Aorta (tissue), 5 donors: ENCODE measurements around the gene TENM4. TPM values are rescaled to one million over a fixed set of nuclear protein-coding genes. Genes with fewer than 3 reads are reported as not detected.

Experiments used
- ATAC-seq: fragments of 200-7000 bp; cut with Tn5 transposase; one replicate; pipeline ENCODE4 v1.9.1; 2022; ENCODE audit warnings: moderate library complexity; ENCODE audit not compliant: low FRiP score
- DNase-seq, 2 donors: peaks; one replicate each; pipeline ENCODE4 v3.0.0-alpha.2; 2020
- H3K27ac ChIP-seq, 2 donors: one replicate each; pipeline ENCODE4 v1.5.1; 2013; ENCODE audit warnings: low read length in 2 of 2, mild to moderate bottlenecking in 2 of 2, moderate library complexity in 2 of 2, control low read depth in 1 of 2, inconsistent platforms in 1 of 2, low read depth in 1 of 2
- H3K27me3 ChIP-seq, 2 donors: one replicate each; pipeline ENCODE4 v1.6.1; 2013; ENCODE audit warnings: control low read depth in 1 of 2, low read length in 1 of 2, mild to moderate bottlenecking in 1 of 2, moderate library complexity in 1 of 2; ENCODE audit not compliant: insufficient read depth in 2 of 2, control insufficient read depth in 1 of 2
- H3K36me3 ChIP-seq, 2 donors: one replicate each; pipeline ENCODE4 v1.6.1; 2013; ENCODE audit warnings: control low read depth in 1 of 2, low read length in 1 of 2, mild to moderate bottlenecking in 1 of 2; ENCODE audit not compliant: insufficient read depth in 2 of 2, control insufficient read depth in 1 of 2
- H3K4me1 ChIP-seq, 2 donors: one replicate each; pipeline ENCODE4 v1.6.1; 2013; ENCODE audit warnings: low read length in 2 of 2, control low read depth in 1 of 2, mild to moderate bottlenecking in 1 of 2, moderate library complexity in 1 of 2; ENCODE audit not compliant: insufficient read depth in 2 of 2, control insufficient read depth in 1 of 2
- H3K4me3 ChIP-seq, 2 donors: one replicate each; pipeline ENCODE4 v1.5.1; 2013; ENCODE audit warnings: low read length in 2 of 2, control low read depth in 1 of 2, mild to moderate bottlenecking in 1 of 2
- H3K9me3 ChIP-seq: one replicate; pipeline ENCODE4 v1.6.1; 2013; ENCODE audit warnings: mild to moderate bottlenecking, low read length; ENCODE audit not compliant: control insufficient read depth
- WGBS, 2 donors: extraction: QIAGEN DNeasy Blood & Tissue Kit; methylation state at CpG; one replicate each; pipeline ENCODE4 v1.1.7; 2013; 5-methylcytosine and 5-hydroxymethylcytosine counted together
- intact Hi-C, 2 donors: fragments of 100-400 bp; cut with DNase I; formaldehyde crosslinking; loops; one replicate each; pipeline versions ENCODE4 v1.14.2 to v1.15.0; 2022
- polyA plus RNA-seq, 2 donors: library from polyadenylated mRNA; stranded (reverse); fragments of 200-250 nt; gene quantifications; one replicate each; pipeline ENCODE4 v1.2.3, GENCODE V29; 2013
- total RNA-seq, 2 donors: library from RNA; stranded (reverse); fragmentation: NEBNext Ultra II Directional; extraction: Animal tissue kit (Norgen Biotek cat#: 25700); gene quantifications; one replicate each; pipeline ENCODE4 v1.2.1, GENCODE V29; 2021
- donor health status: healthy with polysubstance abuse.
- donor health status: Bipolar disorder and iron deficiency.
- donor health status: DM: no; HTN: no; CAD: no.
- donor health status: DM: no; HTN: no; CAD: no.
- donor health status: DM: yes; HTN: yes; CAD: no.

The TENM4 gene
- total and polyA plus RNA-seq, 4 donors = 0.20 to 9.1 (median 2.5) TPM

GRCh38 chr11:79330651-79331050 lies 110.2 kb downstream of the TENM4 start:
- DNase-seq = no peak
- H3K27ac ChIP-seq = no peak overlapping the region
- no peaks in the 10 kb centered on the region for H3K4me1 ChIP-seq
- H3K27me3 ChIP-seq = no peaks in the 10 kb centered on the region
- no peak for ATAC-seq
- no peak overlapping the region for H3K4me3 ChIP-seq
- no peaks in the 10 kb centered on the region for H3K36me3 ChIP-seq
- H3K9me3 ChIP-seq = peaks cover 1% of the 10 kb centered on the region
- intact Hi-C loops = no loop called here
- 81 to 82% methylated on average over 8 of the region's 8 CpGs for WGBS, 2 donors

- H3K27me3 ChIP-seq = no peaks in the 10 kb centered on the region
- intact Hi-C loops = no loop called here
- DNase-seq = no peak
Measured at GRCh38 chr11:79329561-79329960, 111.3 kb downstream of the TENM4 start.

DNA sequence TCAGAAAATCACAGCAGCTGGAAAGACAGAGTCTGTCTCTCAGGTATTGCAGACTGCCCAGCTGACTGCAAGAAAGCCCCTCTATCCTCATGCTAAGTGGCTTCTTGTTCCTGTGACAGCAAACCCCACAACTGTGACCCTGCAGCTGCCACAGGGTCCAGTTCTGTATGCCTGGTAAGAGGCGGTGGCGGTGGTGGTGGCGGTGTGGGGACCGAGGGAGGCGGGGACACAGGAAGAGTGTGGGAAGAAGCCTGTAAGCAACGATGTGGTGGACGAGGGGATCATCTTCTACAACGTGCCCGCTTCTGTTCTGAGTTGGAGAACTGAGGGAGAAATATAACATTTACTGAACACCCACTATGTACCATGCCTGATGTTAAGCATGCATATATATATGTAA lies 112.4 kb downstream of the TENM4 start:
- Histone ChIP-seq H3K9me3 (peaks cover 1% of the 10 kb centered on the region), H3K27me3 (no peaks in the 10 kb centered on the region), H3K4me1 (no peaks in the 10 kb centered on the region), H3K4me3 (no peak overlapping the region), H3K27ac (no peak overlapping the region), H3K36me3 (no peaks in the 10 kb centered on the region)
- intact Hi-C loops = no loop called here
- DNase-seq (no peak), ATAC-seq (no peak)
- WGBS, 2 donors = 88 to 95% methylated on average over 9 of the region's 9 CpGs

More at GRCh38 chr11:79329561-79329960, 111.3 kb downstream of the TENM4 start:
- no peak overlapping the region for H3K27ac ChIP-seq
- H3K9me3 ChIP-seq = peaks cover 1% of the 10 kb centered on the region
- no peaks in the 10 kb centered on the region for H3K36me3 ChIP-seq
- no peak for ATAC-seq
- H3K4me1 ChIP-seq = no peaks in the 10 kb centered on the region
- 69 to 81% methylated on average over 6 of the region's 6 CpGs for whole genome bisulfite sequencing, 2 donors
- H3K4me3 ChIP-seq = no peak overlapping the region

GRCh38 chr11:79325851-79326250 lies 115.0 kb downstream of the TENM4 start:
- Histone ChIP-seq H3K4me3 (no peak overlapping the region), H3K27me3 (no peaks in the 10 kb centered on the region), H3K36me3 (no peaks in the 10 kb centered on the region), H3K27ac (no peak overlapping the region), H3K4me1 (no peaks in the 10 kb centered on the region), H3K9me3 (peaks cover 1% of the 10 kb centered on the region)
- ATAC-seq (no peak), DNase-seq (no peak)
- intact Hi-C loops = no loop called here
- WGBS, 2 donors = 90 to 93% methylated on average over 10 of the region's 10 CpGs

DNA sequence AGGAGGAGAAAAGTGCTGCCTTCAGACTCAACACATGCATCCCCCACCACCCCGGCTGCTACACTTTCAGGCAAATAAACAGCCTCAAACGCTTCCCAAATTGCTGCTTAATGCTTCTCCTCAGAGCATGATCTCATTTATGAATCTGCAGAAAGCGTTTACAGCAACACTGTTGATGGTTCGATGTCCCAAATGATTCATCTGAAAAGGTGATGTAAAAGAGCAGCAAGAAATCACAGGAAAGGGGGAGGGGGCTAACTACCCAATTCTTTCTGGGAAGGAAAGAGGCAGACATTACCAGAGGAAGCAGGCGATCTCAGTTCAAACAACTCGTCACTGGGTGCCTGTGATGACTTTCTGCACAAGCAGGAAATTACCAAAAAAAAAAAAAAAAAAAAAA lies 119.6 kb downstream of the TENM4 start:
- H3K4me3 ChIP-seq = no peak overlapping the region
- no peaks in the 10 kb centered on the region for H3K4me1 ChIP-seq
- H3K27ac ChIP-seq = no peak overlapping the region
- ATAC-seq = no peak
- H3K9me3 ChIP-seq = peaks cover 1% of the 10 kb centered on the region
- H3K27me3 ChIP-seq = no peaks in the 10 kb centered on the region
- DNase-seq = no peak
- no peaks in the 10 kb centered on the region for H3K36me3 ChIP-seq
- intact Hi-C loops = no loop called here
- 56 to 58% methylated on average over 6 of the region's 6 CpGs for WGBS, 2 donors

GRCh38 chr11:79314906-79315689 lies 125.7 kb downstream of the TENM4 start:
- ATAC-seq (no peak), DNase-seq (no peak)
- Histone ChIP-seq H3K27me3 (no peaks in the 10 kb centered on the region), H3K9me3 (no peaks in the 10 kb centered on the region), H3K4me1 (no peaks in the 10 kb centered on the region), H3K4me3 (no peak overlapping the region), H3K27ac (no peak overlapping the region), H3K36me3 (no peaks in the 10 kb centered on the region)
- WGBS, 2 donors = 57 to 58% methylated on average over 8 of the region's 8 CpGs
- intact Hi-C loops = no loop called here

DNA sequence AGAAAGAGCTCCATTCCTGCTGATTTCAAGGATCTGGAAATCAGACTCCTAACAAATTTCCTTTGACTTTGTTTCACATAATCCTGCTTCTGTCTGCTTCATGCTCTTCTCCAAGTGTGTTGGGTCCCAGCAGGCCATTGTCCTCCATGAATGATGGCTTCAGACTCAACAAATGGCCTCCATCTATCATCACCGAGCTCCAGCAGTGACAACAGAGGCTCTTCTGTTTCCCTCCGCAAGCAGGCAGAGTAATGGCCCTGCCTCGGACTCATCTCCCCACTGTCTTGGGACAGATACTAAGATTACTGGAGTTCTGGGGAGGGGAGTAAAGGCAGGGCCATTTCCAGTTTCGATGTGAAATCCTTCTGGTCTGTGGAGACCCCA lies 127.3 kb downstream of the TENM4 start:
- Histone ChIP-seq H3K9me3 (no peaks in the 10 kb centered on the region), H3K4me3 (no peak overlapping the region), H3K27ac (no peak overlapping the region), H3K27me3 (no peaks in the 10 kb centered on the region), H3K4me1 (no peaks in the 10 kb centered on the region), H3K36me3 (no peaks in the 10 kb centered on the region)
- intact Hi-C loops = no loop called here
- no peak for DNase-seq
- ATAC-seq = no peak
- 36 to 46% methylated on average over 4 of the region's 4 CpGs for WGBS, 2 donors

DNA sequence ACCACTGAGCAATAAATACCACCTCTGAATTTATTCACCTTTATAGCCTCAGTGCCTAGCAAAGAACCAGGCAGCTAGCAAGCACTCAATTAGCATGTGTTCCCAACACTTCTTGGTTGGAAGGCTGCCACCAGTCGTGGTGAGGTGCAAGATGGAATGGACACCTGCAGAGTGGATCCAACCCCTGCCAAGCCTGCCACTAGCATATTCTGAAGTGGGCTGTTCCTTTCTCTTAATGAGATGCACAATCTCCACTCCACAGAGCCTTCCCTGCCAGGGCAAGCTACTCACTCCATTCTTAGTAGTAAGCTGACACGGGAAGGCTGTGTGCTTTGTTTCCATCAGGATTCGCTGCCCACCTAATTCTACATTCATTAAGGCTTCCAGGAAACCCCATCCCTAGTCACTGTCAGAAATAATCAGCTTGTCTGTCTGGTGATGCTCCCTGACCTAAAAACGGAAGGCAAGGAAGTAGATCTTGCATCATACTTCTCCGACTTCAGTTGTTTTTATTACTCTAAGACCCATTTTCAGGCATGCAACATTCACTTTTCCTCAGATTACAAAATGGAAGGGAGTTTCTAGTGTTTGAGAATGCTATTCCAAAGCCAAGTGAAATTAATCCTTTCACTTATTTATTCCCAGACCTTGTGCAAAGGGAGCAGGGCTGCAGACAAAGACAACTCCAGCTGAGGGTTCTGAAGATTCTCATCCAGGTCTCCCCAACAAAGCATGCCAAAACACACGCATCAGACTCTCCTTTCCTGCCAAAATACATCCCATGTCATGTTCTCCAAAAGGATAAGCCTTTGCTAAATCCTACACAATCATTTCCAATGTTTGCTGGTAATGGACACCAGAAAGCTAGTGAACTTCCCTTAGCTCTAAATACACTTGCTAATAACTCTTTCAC lies 128.0 kb downstream of the TENM4 start:
- Histone ChIP-seq H3K4me1 (no peaks in the 10 kb centered on the region), H3K4me3 (no peak overlapping the region), H3K27ac (no peak overlapping the region), H3K9me3 (no peaks in the 10 kb centered on the region), H3K27me3 (no peaks in the 10 kb centered on the region), H3K36me3 (no peaks in the 10 kb centered on the region)
- intact Hi-C loops = no loop called here
- WGBS, 2 donors = 48 to 50% methylated on average over 6 of the region's 6 CpGs
- ATAC-seq (no peak), DNase-seq (no peak)
